CD14-positive monocyte (primary cell): ENCODE data around the gene HSPB6. TPM values are rescaled to one million over a fixed set of nuclear protein-coding genes. Genes with fewer than 3 reads are reported as not detected.

Experiments
- DNase-seq, 3 donors: peaks; one replicate each; pipeline ENCODE4 v3.0.0-alpha.2; 2011 to 2022
- H2AFZ ChIP-seq: 2 replicates; pipeline ENCODE4 v1.6.0; 2012; ENCODE audit warnings: mild to moderate bottlenecking, low read depth, low read length, inconsistent platforms; ENCODE audit not compliant: insufficient read depth, poor library complexity, severe bottlenecking
- H3K27ac ChIP-seq, 2 donors: 1 replicate in 1 of 2; 2 replicates in 1 of 2; pipeline ENCODE4 v1.5.1; 2012 to 2013; ENCODE audit warnings: low read length in 2 of 2, control low read depth in 1 of 2, inconsistent platforms in 1 of 2, low read depth in 1 of 2, mild to moderate bottlenecking in 1 of 2
- H3K27me3 ChIP-seq, 2 donors: one replicate each; pipeline versions ENCODE4 v1.6.0 to v1.6.1; 2011 to 2013; ENCODE audit warnings: low read length in 2 of 2; ENCODE audit not compliant: control insufficient read depth in 2 of 2, insufficient read depth in 2 of 2
- H3K36me3 ChIP-seq, 2 donors: replicated peaks in 1 of 2; 1 replicate in 1 of 2; 2 replicates in 1 of 2; pipeline versions ENCODE4 v1.5.1 to v1.6.1; 2012 to 2013; ENCODE audit warnings: low read length in 2 of 2, control low read depth in 1 of 2, inconsistent platforms in 1 of 2, mild to moderate bottlenecking in 1 of 2; ENCODE audit not compliant: insufficient read depth in 2 of 2, control insufficient read depth in 1 of 2
- H3K4me1 ChIP-seq, 2 donors: 1 replicate in 1 of 2; 2 replicates in 1 of 2; pipeline versions ENCODE4 v1.5.1 to v1.6.1; 2012 to 2013; ENCODE audit warnings: low read length in 2 of 2, control low read depth in 1 of 2, inconsistent platforms in 1 of 2, mild to moderate bottlenecking in 1 of 2, moderate library complexity in 1 of 2; ENCODE audit not compliant: insufficient read depth in 2 of 2, control insufficient read depth in 1 of 2
- H3K4me2 ChIP-seq: replicated peaks from 2 replicates; pipeline ENCODE3; 2012; ENCODE audit warnings: low read length, moderate library complexity, mild to moderate bottlenecking; ENCODE audit not compliant: poor library complexity, severe bottlenecking; ENCODE audit errors: extremely low read depth
- H3K4me3 ChIP-seq, 3 experiments: fragments of 200-600 bp in 1 of 3; sonication (generic) in 1 of 3; replicated peaks in 1 of 3; 1 replicate in 2 of 3; 2 replicates in 1 of 3; pipeline ENCODE4 v1.5.1; 2011 to 2013; ENCODE audit warnings: low read length in 3 of 3, mild to moderate bottlenecking in 3 of 3, control low read depth in 2 of 3, low read depth in 2 of 3, inconsistent platforms in 1 of 3, moderate library complexity in 1 of 3
- H3K79me2 ChIP-seq: 2 replicates; pipeline ENCODE4 v1.6.0; 2012; ENCODE audit warnings: mild to moderate bottlenecking, control low read depth, inconsistent platforms, low read length, moderate library complexity; ENCODE audit not compliant: insufficient read depth
- H3K9ac ChIP-seq: 2 replicates; pipeline ENCODE4 v1.6.0; 2017; ENCODE audit warnings: low read length, mild to moderate bottlenecking; ENCODE audit not compliant: insufficient read depth, poor library complexity, severe bottlenecking
- H3K9me3 ChIP-seq, 2 donors: replicated peaks in 1 of 2; 1 replicate in 1 of 2; 2 replicates in 1 of 2; pipeline versions ENCODE4 v1.5.1 to v1.6.1; 2012 to 2013; ENCODE audit warnings: low read length in 2 of 2, control low read depth in 1 of 2; ENCODE audit not compliant: control insufficient read depth in 1 of 2, insufficient read depth in 1 of 2
- H4K20me1 ChIP-seq: 2 replicates; pipeline ENCODE4 v1.6.0; 2012; ENCODE audit warnings: mild to moderate bottlenecking, low read length, control low read depth, moderate library complexity; ENCODE audit not compliant: insufficient read depth
- H3K27ac Mint-ChIP-seq, 7 donors: one replicate each; pipeline ENCODE4 v1.8.0; 2020; ENCODE audit warnings: mild to moderate bottlenecking in 7 of 7, mixed read lengths in 7 of 7, moderate library complexity in 6 of 7, inconsistent platforms in 2 of 7
- H3K27me3 Mint-ChIP-seq, 3 donors: one replicate each; pipeline ENCODE4 v1.8.0; 2021 to 2022; ENCODE audit warnings: low read depth in 3 of 3, mild to moderate bottlenecking in 3 of 3, mixed read lengths in 3 of 3, moderate library complexity in 3 of 3, inconsistent platforms in 1 of 3
- H3K36me3 Mint-ChIP-seq, 2 donors: one replicate each; pipeline ENCODE4 v1.8.0; 2020; ENCODE audit warnings: mixed read lengths in 2 of 2, inconsistent platforms in 1 of 2, mild to moderate bottlenecking in 1 of 2
- H3K4me1 Mint-ChIP-seq: one replicate; pipeline ENCODE4 v1.8.0; 2020; ENCODE audit warnings: mild to moderate bottlenecking, mixed read lengths
- H3K4me3 Mint-ChIP-seq, 2 donors: one replicate each; pipeline ENCODE4 v1.8.0; 2020; ENCODE audit warnings: mild to moderate bottlenecking in 2 of 2, mixed read lengths in 2 of 2, moderate library complexity in 1 of 2
- H3K9me3 Mint-ChIP-seq, 7 donors: one replicate each; pipeline ENCODE4 v1.8.0; 2020 to 2022; ENCODE audit warnings: mixed read lengths in 7 of 7, mild to moderate bottlenecking in 6 of 7, moderate library complexity in 6 of 7, inconsistent platforms in 2 of 7
- CTCF ChIP-seq: fragments of 200-600 bp; IDR thresholded peaks from one replicate; pipeline ENCODE4 v1.8.0; 2022; ENCODE audit warnings: antibody characterized with exemption, mild to moderate bottlenecking
- WGBS: methylation state at CpG from one replicate; pipeline ENCODE4 v1.1.5; 2013; ENCODE audit warnings: missing lambda C conversion rate; ENCODE audit not compliant: insufficient coverage; 5-methylcytosine and 5-hydroxymethylcytosine counted together
- intact Hi-C, 2 donors: fragments of 100-400 bp; cut with micrococcal nuclease; formaldehyde crosslinking; loops; one replicate each; pipeline versions ENCODE4 v1.15.0 to v1.15.1; 2023
- polyA plus RNA-seq, 3 donors: library from polyadenylated mRNA; depleted of rRNA in 1 of 3; unstranded in 2 of 3; stranded (reverse) in 1 of 3; fragments of 300-500 nt in 2 of 3; fragments of >200 nt in 1 of 3; fragmentation: Illumina TruSeq in 2 of 3; gene quantifications; 1 replicate in 2 of 3; 2 replicates in 1 of 3; pipeline ENCODE4 v1.2.3, GENCODE V29; 2012 to 2021

Gene HSPB6
- polyA plus RNA-seq, 3 donors = not detected

DNA sequence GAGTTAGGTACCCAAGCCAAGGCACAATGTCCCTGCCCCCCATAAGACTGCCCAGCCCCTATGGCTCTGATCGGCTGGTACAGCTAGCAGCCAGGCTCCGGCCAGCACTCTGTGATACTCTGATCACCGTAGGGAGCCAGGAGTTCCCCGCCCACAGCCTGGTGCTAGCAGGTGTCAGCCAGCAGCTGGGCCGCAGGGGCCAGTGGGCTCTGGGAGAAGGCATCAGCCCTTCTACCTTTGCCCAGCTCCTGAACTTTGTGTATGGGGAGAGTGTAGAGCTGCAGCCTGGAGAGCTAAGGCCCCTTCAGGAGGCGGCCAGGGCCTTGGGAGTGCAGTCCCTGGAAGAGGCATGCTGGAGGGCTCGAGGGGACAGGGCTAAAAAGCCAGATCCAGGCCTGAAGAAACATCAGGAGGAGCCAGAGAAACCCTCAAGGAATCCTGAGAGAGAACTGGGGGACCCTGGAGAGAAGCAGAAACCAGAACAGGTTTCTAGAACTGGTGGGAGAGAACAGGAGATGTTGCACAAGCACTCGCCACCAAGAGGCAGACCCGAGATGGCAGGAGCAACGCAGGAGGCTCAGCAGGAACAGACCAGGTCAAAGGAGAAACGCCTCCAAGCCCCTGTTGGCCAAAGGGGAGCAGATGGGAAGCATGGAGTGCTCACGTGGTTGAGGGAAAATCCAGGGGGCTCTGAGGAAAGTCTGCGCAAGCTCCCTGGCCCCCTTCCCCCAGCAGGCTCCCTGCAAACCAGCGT lies 42.1 kb downstream of the HSPB6 start:
- Mint-ChIP-seq H3K36me3 (peaks cover 0 to 2% of the 10 kb centered on the region in 2 donors), H3K27ac (peak overlapping the region in 2 of 7 donors; percentile 26 to 70), H3K9me3 (no peaks in the 10 kb centered on the region), H3K4me1 (peaks cover 28% of the 10 kb centered on the region), H3K27me3 (peaks cover 5 to 6% (median 6%) of the 10 kb centered on the region in 3 donors), H3K4me3 (no peak overlapping the region)
- no peaks in the 10 kb centered on the region for H3K9me3 ChIP-seq
- intact Hi-C loops = loop anchor here in 1 of 2 donors (5.0 kb wide), 2 partner anchors 87 to 167 kb away; partner anchors contain the start of genes RBM42 and TMEM147
- H3K4me3 ChIP-seq = no peak overlapping the region
- no peak overlapping the region for H3K27ac ChIP-seq
- peaks cover 18% of the 10 kb centered on the region for H3K79me2 ChIP-seq
- peaks cover 14% of the 10 kb centered on the region for H4K20me1 ChIP-seq
- 65% methylated on average over 11 of the region's 14 CpGs for WGBS
- H2AFZ ChIP-seq = no peak overlapping the region
- H3K4me2 ChIP-seq = no peak overlapping the region
- no peaks in the 10 kb centered on the region for H3K27me3 ChIP-seq
- TF ChIP-seq CTCF = no peak
- no peak overlapping the region for H3K9ac ChIP-seq
- DNase-seq = no peak
- H3K36me3 ChIP-seq = peaks cover 0 to 5% of the 10 kb centered on the region in 2 donors
- H3K4me1 ChIP-seq = peaks cover 23 to 35% of the 10 kb centered on the region in 2 donors

GRCh38 chr19:35713904-35714495 lies 42.8 kb downstream of the HSPB6 start:
- peaks cover 18 to 27% of the 10 kb centered on the region in 2 donors for H3K4me1 ChIP-seq
- no peak overlapping the region for H3K27ac ChIP-seq

More at GRCh38 chr19:35713904-35714495, 42.8 kb downstream of the HSPB6 start:
- Mint-ChIP-seq H3K36me3 (no peaks in the 10 kb centered on the region), H3K27me3 (peaks cover 4 to 6% (median 6%) of the 10 kb centered on the region in 3 donors), H3K9me3 (no peaks in the 10 kb centered on the region), H3K27ac (no peak overlapping the region), H3K4me3 (no peak overlapping the region), H3K4me1 (peaks cover 21% of the 10 kb centered on the region)
- Histone ChIP-seq H3K9ac (no peak overlapping the region), H3K4me3 (no peak overlapping the region), H3K27me3 (no peaks in the 10 kb centered on the region), H3K9me3 (no peaks in the 10 kb centered on the region), H4K20me1 (peaks cover 7% of the 10 kb centered on the region), H3K4me2 (no peak overlapping the region), H2AFZ (no peak overlapping the region), H3K79me2 (peaks cover 10% of the 10 kb centered on the region), H3K36me3 (no peaks in the 10 kb centered on the region)
- intact Hi-C loops = no loop called here
- 82% methylated on average over 8 of the region's 12 CpGs for WGBS
- DNase-seq = no peak
- no peak for TF ChIP-seq CTCF
